T-helper 1 cell treated with Interleukin-12 subunit alpha and Interleukin-12 subunit beta and Interleukin-4 antibody, amounts not matched to agents 30 μg/mL and 1 μg/mL, for 36 hours (primary cell): ENCODE results near the gene APELA.

Experiments
- H3K27ac Mint-ChIP-seq: one replicate; pipeline ENCODE4 v1.8.0; 2021; ENCODE audit warnings: mild to moderate bottlenecking, mixed read lengths
- H3K27me3 Mint-ChIP-seq: one replicate; pipeline ENCODE4 v1.8.0; 2021; ENCODE audit warnings: low read depth, mixed read lengths
- H3K36me3 Mint-ChIP-seq: one replicate; pipeline ENCODE4 v1.8.0; 2021; ENCODE audit warnings: low read depth, mixed read lengths
- H3K4me1 Mint-ChIP-seq: one replicate; pipeline ENCODE4 v1.8.0; 2021; ENCODE audit warnings: low read depth, mixed read lengths
- H3K4me3 Mint-ChIP-seq: one replicate; pipeline ENCODE4 v1.8.0; 2021; ENCODE audit warnings: mild to moderate bottlenecking, moderate library complexity, mixed read lengths
- H3K9me3 Mint-ChIP-seq: one replicate; pipeline ENCODE4 v1.8.0; 2021; ENCODE audit warnings: mixed read lengths

APELA gene

GRCh38 chr4:164876700-164877324, at the start of gene APELA:
APELA (plus strand) TSS chr4:164877178; CDS start chr4:164877332, 154 bp downstream.
- H3K4me3 Mint-ChIP-seq = no peak within 1 kb of the TSS
- peaks cover 8% of the 10 kb centered on the region for H3K27me3 Mint-ChIP-seq
- no peaks in the 10 kb centered on the region for H3K36me3 Mint-ChIP-seq
- no peaks in the 10 kb centered on the region for H3K4me1 Mint-ChIP-seq
- H3K27ac Mint-ChIP-seq = no peak within 1 kb of the TSS
- H3K9me3 Mint-ChIP-seq = no peaks in the 10 kb centered on the region

GRCh38 chr4:164828955-164829354, 48.0 kb upstream of the APELA start:
- Mint-ChIP-seq H3K27ac (no peak overlapping the region), H3K9me3 (no peaks in the 10 kb centered on the region), H3K4me1 (no peaks in the 10 kb centered on the region), H3K36me3 (no peaks in the 10 kb centered on the region), H3K27me3 (no peaks in the 10 kb centered on the region), H3K4me3 (no peak overlapping the region)

- H3K4me1 Mint-ChIP-seq = no peaks in the 10 kb centered on the region
- no peaks in the 10 kb centered on the region for H3K36me3 Mint-ChIP-seq
- no peak overlapping the region for H3K4me3 Mint-ChIP-seq
- H3K27me3 Mint-ChIP-seq = no peaks in the 10 kb centered on the region
- H3K27ac Mint-ChIP-seq = no peak overlapping the region
- no peaks in the 10 kb centered on the region for H3K9me3 Mint-ChIP-seq
Observed at GRCh38 chr4:164846566-164846965, 30.4 kb upstream of the APELA start.

- H3K36me3 Mint-ChIP-seq = no peaks in the 10 kb centered on the region
- H3K4me1 Mint-ChIP-seq = no peaks in the 10 kb centered on the region
- H3K9me3 Mint-ChIP-seq = no peaks in the 10 kb centered on the region
- no peaks in the 10 kb centered on the region for H3K27me3 Mint-ChIP-seq
- no peak overlapping the region for H3K27ac Mint-ChIP-seq
- no peak overlapping the region for H3K4me3 Mint-ChIP-seq
Observed at GRCh38 chr4:164847016-164847415, 30.0 kb upstream of the APELA start.

- H3K27ac Mint-ChIP-seq = no peak overlapping the region
- H3K4me3 Mint-ChIP-seq = no peak overlapping the region
- H3K36me3 Mint-ChIP-seq = no peaks in the 10 kb centered on the region
- H3K27me3 Mint-ChIP-seq = no peaks in the 10 kb centered on the region
- H3K9me3 Mint-ChIP-seq = no peaks in the 10 kb centered on the region
- H3K4me1 Mint-ChIP-seq = no peaks in the 10 kb centered on the region
Observed at GRCh38 chr4:164847967-164848649, 28.9 kb upstream of the APELA start.

GRCh38 chr4:164856396-164856795, 20.6 kb upstream of the APELA start:
- no peak overlapping the region for H3K27ac Mint-ChIP-seq
- H3K4me1 Mint-ChIP-seq = no peaks in the 10 kb centered on the region
- H3K9me3 Mint-ChIP-seq = no peaks in the 10 kb centered on the region
- no peak overlapping the region for H3K4me3 Mint-ChIP-seq
- no peaks in the 10 kb centered on the region for H3K36me3 Mint-ChIP-seq
- no peaks in the 10 kb centered on the region for H3K27me3 Mint-ChIP-seq

- Mint-ChIP-seq H3K27me3 (no peaks in the 10 kb centered on the region), H3K4me3 (no peak overlapping the region), H3K36me3 (no peaks in the 10 kb centered on the region), H3K27ac (no peak overlapping the region), H3K4me1 (no peaks in the 10 kb centered on the region), H3K9me3 (no peaks in the 10 kb centered on the region)
Observed at GRCh38 chr4:164866817-164867490, 10.0 kb upstream of the APELA start.

- H3K36me3 Mint-ChIP-seq = no peaks in the 10 kb centered on the region
- H3K27me3 Mint-ChIP-seq = peaks cover under 1% of the 10 kb centered on the region
- no peak overlapping the region for H3K27ac Mint-ChIP-seq
- H3K4me3 Mint-ChIP-seq = no peak overlapping the region
- no peaks in the 10 kb centered on the region for H3K4me1 Mint-ChIP-seq
- no peaks in the 10 kb centered on the region for H3K9me3 Mint-ChIP-seq
Observed at GRCh38 chr4:164871673-164872072, 5.3 kb upstream of the APELA start.

- H3K27ac Mint-ChIP-seq = no peak overlapping the region
- no peaks in the 10 kb centered on the region for H3K36me3 Mint-ChIP-seq
- no peaks in the 10 kb centered on the region for H3K9me3 Mint-ChIP-seq
- no peak overlapping the region for H3K4me3 Mint-ChIP-seq
- H3K27me3 Mint-ChIP-seq = peaks cover 8% of the 10 kb centered on the region
- no peaks in the 10 kb centered on the region for H3K4me1 Mint-ChIP-seq
Observed at GRCh38 chr4:164872481-164872880, 4.5 kb upstream of the APELA start.

- Mint-ChIP-seq H3K36me3 (no peaks in the 10 kb centered on the region), H3K4me1 (no peaks in the 10 kb centered on the region), H3K27me3 (peaks cover 8% of the 10 kb centered on the region), H3K9me3 (no peaks in the 10 kb centered on the region), H3K4me3 (no peak overlapping the region), H3K27ac (no peak overlapping the region)
Observed at GRCh38 chr4:164874789-164875188, 2.2 kb upstream of the APELA start.

- H3K36me3 Mint-ChIP-seq = no peaks in the 10 kb centered on the region
- H3K27me3 Mint-ChIP-seq = peaks cover 8% of the 10 kb centered on the region
Observed at GRCh38 chr4:164880489-164881262, 3.7 kb downstream of the APELA start.

GRCh38 chr4:164888096-164888715, 11.2 kb downstream of the APELA start:
- Mint-ChIP-seq H3K9me3 (no peaks in the 10 kb centered on the region), H3K36me3 (no peaks in the 10 kb centered on the region), H3K4me1 (no peaks in the 10 kb centered on the region), H3K27me3 (peaks cover 11% of the 10 kb centered on the region), H3K27ac (no peak overlapping the region), H3K4me3 (no peak overlapping the region)

More at GRCh38 chr4:164880489-164881262, 3.7 kb downstream of the APELA start:
- H3K9me3 Mint-ChIP-seq = no peaks in the 10 kb centered on the region
- no peaks in the 10 kb centered on the region for H3K4me1 Mint-ChIP-seq
- no peak overlapping the region for H3K27ac Mint-ChIP-seq
- no peak overlapping the region for H3K4me3 Mint-ChIP-seq

- Mint-ChIP-seq H3K9me3 (no peaks in the 10 kb centered on the region), H3K27ac (no peak overlapping the region), H3K4me1 (no peaks in the 10 kb centered on the region), H3K36me3 (no peaks in the 10 kb centered on the region), H3K4me3 (no peak overlapping the region), H3K27me3 (peaks cover 12% of the 10 kb centered on the region)
Observed at GRCh38 chr4:164890691-164891090, 13.7 kb downstream of the APELA start.

- peaks cover 12% of the 10 kb centered on the region for H3K27me3 Mint-ChIP-seq
- H3K4me1 Mint-ChIP-seq = no peaks in the 10 kb centered on the region
- H3K36me3 Mint-ChIP-seq = no peaks in the 10 kb centered on the region
- no peaks in the 10 kb centered on the region for H3K9me3 Mint-ChIP-seq
- no peak overlapping the region for H3K27ac Mint-ChIP-seq
- no peak overlapping the region for H3K4me3 Mint-ChIP-seq
Observed at GRCh38 chr4:164892018-164892417, 15.0 kb downstream of the APELA start.
